Erythroblast (primary cell): ENCODE data around the gene PMVK.

ENCODE experiments used
- GATA1 ChIP-seq: IDR thresholded peaks from 2 replicates; pipeline ENCODE4 v1.6.1; 2011; ENCODE audit warnings: low read depth, mild to moderate bottlenecking, control low read depth, low read length, moderate library complexity
- POLR2A ChIP-seq: IDR thresholded peaks from 2 replicates; pipeline ENCODE4 v1.6.1; 2011; ENCODE audit warnings: mild to moderate bottlenecking, low read length

DNA sequence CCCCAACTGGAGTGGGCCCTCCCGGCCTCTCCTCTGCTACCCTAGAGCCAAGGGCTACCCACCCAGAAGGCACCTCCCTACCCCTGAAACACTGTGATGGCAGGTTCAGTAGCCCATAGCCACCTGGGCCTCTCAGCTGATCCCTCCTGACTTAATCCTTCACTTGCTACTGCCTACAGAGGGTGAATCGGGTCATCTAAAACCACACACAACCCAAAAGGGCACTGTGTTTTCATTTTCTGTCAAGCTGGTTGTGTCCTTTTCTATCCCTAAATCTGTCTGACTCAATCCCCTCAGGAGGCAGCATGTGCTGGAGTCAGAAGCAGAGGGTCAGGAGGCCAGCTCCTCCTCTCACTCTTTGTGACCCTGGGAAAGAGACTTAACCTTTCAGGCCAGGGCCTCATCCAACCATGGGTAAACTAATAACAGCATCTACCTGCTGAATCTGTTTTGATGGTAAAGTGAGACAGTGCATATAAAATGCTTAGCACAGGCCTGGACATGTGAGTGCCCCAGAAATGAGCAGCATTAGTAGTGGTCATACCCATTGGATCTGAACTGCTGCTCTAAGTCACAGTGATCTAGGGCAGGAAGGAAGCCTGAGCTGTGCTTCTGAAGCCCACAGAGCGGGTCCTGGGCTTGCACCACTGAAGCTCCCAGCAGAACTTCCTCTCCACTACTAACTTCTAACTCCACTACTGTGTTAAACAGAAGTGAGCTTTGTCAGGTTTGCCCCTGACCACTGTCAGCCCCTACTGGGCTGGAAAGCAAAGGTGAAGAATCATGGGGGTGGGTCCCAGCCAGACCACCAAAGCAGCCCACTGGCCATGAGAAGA is 11.0 kb downstream of the PMVK start:
- no peak for TF ChIP-seq POLR2A
- TF ChIP-seq GATA1: no peak
